Osteocyte (in vitro differentiated cells): ENCODE data around the gene FAF2. TPM values are rescaled to one million over a fixed set of nuclear protein-coding genes. Genes with fewer than 3 reads are reported as not detected.

Experiments
- DNase-seq: peaks from one replicate; pipeline ENCODE4 v3.0.0; 2021; ENCODE audit warnings: mixed read lengths; ENCODE audit not compliant: unreplicated experiment; ENCODE audit errors: extremely low spot score
- H3K27ac Mint-ChIP-seq: one replicate; pipeline ENCODE4 v1.8.0; 2021; ENCODE audit warnings: mild to moderate bottlenecking, mixed read lengths; ENCODE audit not compliant: unreplicated experiment
- H3K27me3 Mint-ChIP-seq: one replicate; pipeline ENCODE4 v1.8.0; 2021; ENCODE audit warnings: mixed read lengths; ENCODE audit not compliant: unreplicated experiment
- H3K36me3 Mint-ChIP-seq: one replicate; pipeline ENCODE4 v1.8.0; 2021; ENCODE audit warnings: mixed read lengths; ENCODE audit not compliant: unreplicated experiment
- H3K4me1 Mint-ChIP-seq: one replicate; pipeline ENCODE4 v1.8.0; 2021; ENCODE audit warnings: mixed read lengths; ENCODE audit not compliant: unreplicated experiment
- H3K4me3 Mint-ChIP-seq: one replicate; pipeline ENCODE4 v1.8.0; 2021; ENCODE audit warnings: mild to moderate bottlenecking, moderate library complexity, mixed read lengths; ENCODE audit not compliant: unreplicated experiment
- H3K9me3 Mint-ChIP-seq: one replicate; pipeline ENCODE4 v1.8.0; 2021; ENCODE audit warnings: mixed read lengths; ENCODE audit not compliant: unreplicated experiment
- CTCF ChIP-seq: fragments of 200-600 bp; sonication (generic); IDR thresholded peaks from 2 replicates; pipeline ENCODE4 v1.5.0; 2021; ENCODE audit warnings: antibody characterized with exemption, mild to moderate bottlenecking, moderate library complexity
- total RNA-seq: library from RNA; stranded (reverse); gene quantifications from 2 replicates; pipeline ENCODE4 v1.2.1, GENCODE V29; 2021

Gene FAF2
- total RNA-seq, 1 donor from 2014 or later = 46.9 TPM

GRCh38 chr5:176514244-176514950 is 66.2 kb downstream of the FAF2 start:
- H3K9me3 Mint-ChIP-seq = no peaks in the 10 kb centered on the region

GRCh38 chr5:176515396-176515795 is 67.2 kb downstream of the FAF2 start:
- H3K9me3 Mint-ChIP-seq = no peaks in the 10 kb centered on the region
- TF ChIP-seq CTCF = no peak
- no peaks in the 10 kb centered on the region for H3K4me1 Mint-ChIP-seq
- H3K27me3 Mint-ChIP-seq = no peaks in the 10 kb centered on the region
- no peak for DNase-seq
- no peak overlapping the region for H3K27ac Mint-ChIP-seq
- H3K36me3 Mint-ChIP-seq = no peaks in the 10 kb centered on the region
- H3K4me3 Mint-ChIP-seq = no peak overlapping the region

More at GRCh38 chr5:176514244-176514950, 66.2 kb downstream of the FAF2 start:
- Mint-ChIP-seq H3K27ac (no peak overlapping the region), H3K4me3 (no peak overlapping the region), H3K4me1 (no peaks in the 10 kb centered on the region), H3K36me3 (peaks cover 8% of the 10 kb centered on the region), H3K27me3 (no peaks in the 10 kb centered on the region)
- DNase-seq = no peak
- TF ChIP-seq CTCF = no peak

- Mint-ChIP-seq H3K4me3 (no peak overlapping the region), H3K36me3 (no peaks in the 10 kb centered on the region), H3K9me3 (no peaks in the 10 kb centered on the region), H3K4me1 (no peaks in the 10 kb centered on the region), H3K27ac (no peak overlapping the region), H3K27me3 (no peaks in the 10 kb centered on the region)
- TF ChIP-seq CTCF = no peak
- DNase-seq = no peak
Observed at GRCh38 chr5:176517053-176517661, 69.0 kb downstream of the FAF2 start.

DNA sequence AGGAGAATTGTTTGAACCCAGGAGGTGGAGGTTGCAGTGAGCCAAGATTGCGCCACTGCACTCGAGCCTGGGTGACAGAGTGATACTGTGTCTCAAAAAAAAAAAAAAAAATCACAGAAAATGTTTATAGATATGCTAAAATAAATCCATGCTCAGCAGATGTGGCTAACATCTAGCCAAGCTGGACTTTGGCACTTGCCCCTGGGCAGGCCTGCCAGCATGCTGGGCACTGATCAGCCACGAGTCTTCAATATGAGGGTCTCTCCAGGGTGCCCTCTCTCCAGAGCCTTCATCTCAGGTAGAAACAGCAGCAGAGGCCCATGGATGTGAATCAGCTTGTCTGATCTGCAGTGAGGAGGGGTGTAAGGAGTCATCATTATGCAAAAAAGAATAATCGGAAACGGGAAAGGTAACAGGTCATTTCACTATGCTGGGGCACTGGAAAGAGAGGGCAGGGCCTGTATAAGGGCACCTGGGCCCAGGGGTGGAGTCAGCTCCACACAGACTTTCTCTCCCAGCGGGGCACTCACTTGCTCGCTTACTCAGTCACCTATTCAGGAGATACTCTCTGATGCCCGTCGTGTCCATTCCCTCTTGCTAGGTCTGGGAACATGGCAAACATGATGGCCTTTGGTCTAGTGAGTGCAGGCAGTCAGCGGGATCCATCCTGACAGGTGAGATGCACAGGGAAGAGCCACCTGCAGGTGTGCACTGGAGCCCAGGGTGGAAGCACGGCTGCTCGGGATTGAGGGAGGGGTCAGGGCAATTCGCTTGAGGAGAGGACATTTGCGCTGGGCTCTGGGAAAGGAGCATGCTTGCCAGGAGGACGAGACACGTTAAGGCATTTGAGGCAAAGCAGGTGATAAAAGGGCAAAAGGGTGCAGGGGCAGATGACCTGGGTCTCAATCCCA is 71.9 kb downstream of the FAF2 start:
- Mint-ChIP-seq H3K27ac (no peak overlapping the region), H3K9me3 (no peaks in the 10 kb centered on the region), H3K4me1 (no peaks in the 10 kb centered on the region), H3K36me3 (no peaks in the 10 kb centered on the region), H3K4me3 (no peak overlapping the region), H3K27me3 (no peaks in the 10 kb centered on the region)
- DNase-seq = no peak
- no peak for TF ChIP-seq CTCF

GRCh38 chr5:176521286-176521685 is 73.1 kb downstream of the FAF2 start:
- no peaks in the 10 kb centered on the region for H3K9me3 Mint-ChIP-seq
- no peaks in the 10 kb centered on the region for H3K4me1 Mint-ChIP-seq
- H3K27ac Mint-ChIP-seq = no peak overlapping the region
- no peaks in the 10 kb centered on the region for H3K27me3 Mint-ChIP-seq
- DNase-seq = no peak
- H3K36me3 Mint-ChIP-seq = peaks cover 3% of the 10 kb centered on the region
- TF ChIP-seq CTCF = no peak
- H3K4me3 Mint-ChIP-seq = no peak overlapping the region
